ENCODE results near the gene CFHR1. TPM values are rescaled to one million over a fixed set of nuclear protein-coding genes. Genes with fewer than 3 reads are reported as not detected.
A peak's percentile ranks its signal among the peaks of the same experiment; 100 is the strongest.
"Not testable (repeated sequence)": the region's sequence is repeated elsewhere in the genome, so short reads cannot be mapped to it uniquely, and the experiment has no call there.

CFHR1 gene
- total RNA-seq, result not detected

DNA sequence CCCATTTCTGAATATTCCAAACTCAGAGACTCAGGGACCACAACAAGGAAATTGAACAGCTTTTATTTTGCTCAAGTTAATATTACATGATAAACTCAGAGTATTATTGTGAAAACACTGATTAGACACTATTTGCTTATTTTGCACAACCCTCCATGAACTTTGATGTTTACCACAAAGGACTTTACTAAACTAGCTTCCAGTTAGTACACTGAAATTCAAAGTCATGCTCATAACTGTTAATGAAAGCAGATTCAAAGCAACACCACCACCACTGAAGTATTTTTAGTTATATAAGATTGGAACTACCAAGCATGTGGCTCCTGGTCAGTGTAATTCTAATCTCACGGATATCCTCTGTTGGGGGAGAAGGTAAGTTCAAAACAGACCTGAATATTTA lies at the start of gene CFHR1:
Gene CFHR1, plus strand, starts transcription at position 201 of the 400 bp plus-strand sequence. Its CDS starts 114 bp downstream, at position 315.
- H3K27ac Mint-ChIP-seq; H3K36me3 Mint-ChIP-seq; ATAC-seq (ENCODE audit: low read depth); H3K4me1 Mint-ChIP-seq; DNase-seq; H3K27me3 Mint-ChIP-seq; POLR2A ChIA-PET; H3K9me3 Mint-ChIP-seq; H3K4me3 Mint-ChIP-seq: not testable (repeated sequence)

DNA sequence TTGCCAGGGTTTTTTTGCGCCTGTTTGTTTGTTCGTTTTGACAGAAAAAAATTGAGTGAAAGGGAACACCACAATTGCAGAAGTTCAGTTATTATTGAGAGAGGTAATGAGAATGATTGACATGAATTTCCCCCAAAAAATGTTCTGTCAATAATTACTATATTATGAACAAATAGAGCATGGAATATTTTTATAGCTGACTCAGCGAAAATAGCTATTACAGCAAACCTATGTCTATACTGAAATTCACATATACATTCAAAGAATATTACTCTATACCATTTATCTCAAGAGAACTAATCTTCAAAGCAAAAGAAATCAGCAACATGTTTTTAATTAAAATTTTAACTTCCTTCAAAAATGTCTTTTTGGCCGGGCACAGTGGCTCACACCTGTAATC lies 49.7 kb upstream of the CFHR1 start:
- POLR2A ChIA-PET; DNase-seq; ATAC-seq (ENCODE audit: low read depth); H3K27me3 Mint-ChIP-seq; H3K4me3 Mint-ChIP-seq; H3K27ac Mint-ChIP-seq; H3K36me3 Mint-ChIP-seq; H3K9me3 Mint-ChIP-seq; H3K4me1 Mint-ChIP-seq: not testable (repeated sequence)

- POLR2A ChIA-PET, result no interaction called here
- DNase-seq, result no peak
- H3K27me3 Mint-ChIP-seq, result no peaks in the 10 kb centered on the region
- H3K4me3 Mint-ChIP-seq, result no peak overlapping the region
- H3K4me1 Mint-ChIP-seq, result no peaks in the 10 kb centered on the region
- ATAC-seq (ENCODE audit: low read depth), result no peak
- H3K9me3 Mint-ChIP-seq, result peaks cover 1% of the 10 kb centered on the region
- no peaks in the 10 kb centered on the region for H3K36me3 Mint-ChIP-seq
- H3K27ac Mint-ChIP-seq, result no peak overlapping the region
Observed at GRCh38 chr1:196773713-196774112, 45.8 kb upstream of the CFHR1 start.

DNA sequence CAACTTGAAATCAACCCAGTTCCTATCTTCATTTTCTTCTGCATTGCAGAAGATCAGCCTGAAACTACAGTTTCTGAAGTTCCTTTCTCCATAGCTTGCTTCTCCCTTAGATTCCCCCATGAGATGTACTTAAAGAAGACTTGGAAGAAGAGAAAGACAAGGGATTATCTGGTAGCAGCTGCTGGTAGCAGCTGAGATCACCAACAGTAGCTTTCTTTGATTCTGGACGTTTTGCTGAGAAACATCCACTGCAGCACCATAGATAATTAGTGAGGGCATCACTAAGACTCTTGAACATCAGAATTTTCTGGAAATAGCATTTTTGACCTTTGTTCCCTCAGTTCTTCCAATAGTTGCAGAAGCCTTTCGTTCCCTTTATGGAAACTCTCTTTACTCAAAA lies 45.4 kb upstream of the CFHR1 start:
- Mint-ChIP-seq H3K27ac (no peak overlapping the region), H3K36me3 (no peaks in the 10 kb centered on the region), H3K4me3 (no peak overlapping the region)

GRCh38 chr1:196774603-196775002 lies 44.9 kb upstream of the CFHR1 start, which contains the start of gene CFHR3:
TSS of gene CFHR3 (plus strand) at chr1:196774840. CDS start at chr1:196774887, 47 bp downstream.
- H3K4me1 Mint-ChIP-seq, result no peaks in the 10 kb centered on the region
- H3K27me3 Mint-ChIP-seq, result no peaks in the 10 kb centered on the region
- no peaks in the 10 kb centered on the region for H3K36me3 Mint-ChIP-seq
- no peak within 1 kb of the TSS for H3K27ac Mint-ChIP-seq
- DNase-seq, result no peak
- no peak for ATAC-seq (ENCODE audit: low read depth)
- H3K9me3 Mint-ChIP-seq, result no peaks in the 10 kb centered on the region
- POLR2A ChIA-PET, result no interaction called here
- H3K4me3 Mint-ChIP-seq, result no peak within 1 kb of the TSS

More for the DNA sequence above, 45.4 kb upstream of the CFHR1 start:
- Mint-ChIP-seq H3K9me3 (peaks cover 1% of the 10 kb centered on the region), H3K27me3 (no peaks in the 10 kb centered on the region), H3K4me1 (no peaks in the 10 kb centered on the region)
- DNase-seq (no peak), ATAC-seq (ENCODE audit: low read depth) (no peak)
- POLR2A ChIA-PET, result no interaction called here

- no peaks in the 10 kb centered on the region for H3K27me3 Mint-ChIP-seq
- DNase-seq (no peak), ATAC-seq (ENCODE audit: low read depth) (no peak)
- H3K9me3 Mint-ChIP-seq, result no peaks in the 10 kb centered on the region
- H3K36me3 Mint-ChIP-seq, result no peaks in the 10 kb centered on the region
- no peak overlapping the region for H3K27ac Mint-ChIP-seq
- no peak overlapping the region for H3K4me3 Mint-ChIP-seq
- POLR2A ChIA-PET, result no interaction called here
- H3K4me1 Mint-ChIP-seq, result no peaks in the 10 kb centered on the region
Observed at GRCh38 chr1:196777603-196778002, 41.9 kb upstream of the CFHR1 start.

GRCh38 chr1:196779093-196779492 lies 40.4 kb upstream of the CFHR1 start:
- ATAC-seq (ENCODE audit: low read depth) (no peak), DNase-seq (no peak)
- POLR2A ChIA-PET, result no interaction called here
- H3K36me3 Mint-ChIP-seq, result no peaks in the 10 kb centered on the region
- H3K27me3 Mint-ChIP-seq, result no peaks in the 10 kb centered on the region
- no peak overlapping the region for H3K27ac Mint-ChIP-seq
- H3K4me3 Mint-ChIP-seq, result no peak overlapping the region
- H3K9me3 Mint-ChIP-seq, result no peaks in the 10 kb centered on the region
- no peaks in the 10 kb centered on the region for H3K4me1 Mint-ChIP-seq

- DNase-seq; POLR2A ChIA-PET; H3K36me3 Mint-ChIP-seq; ATAC-seq (ENCODE audit: low read depth); H3K9me3 Mint-ChIP-seq; H3K27me3 Mint-ChIP-seq; H3K4me3 Mint-ChIP-seq; H3K27ac Mint-ChIP-seq; H3K4me1 Mint-ChIP-seq: not testable (repeated sequence)
Observed at GRCh38 chr1:196791252-196791651, 28.3 kb upstream of the CFHR1 start.

- POLR2A ChIA-PET; ATAC-seq (ENCODE audit: low read depth): not testable (repeated sequence)
Observed at GRCh38 chr1:196794103-196794502, 25.4 kb upstream of the CFHR1 start.

DNA sequence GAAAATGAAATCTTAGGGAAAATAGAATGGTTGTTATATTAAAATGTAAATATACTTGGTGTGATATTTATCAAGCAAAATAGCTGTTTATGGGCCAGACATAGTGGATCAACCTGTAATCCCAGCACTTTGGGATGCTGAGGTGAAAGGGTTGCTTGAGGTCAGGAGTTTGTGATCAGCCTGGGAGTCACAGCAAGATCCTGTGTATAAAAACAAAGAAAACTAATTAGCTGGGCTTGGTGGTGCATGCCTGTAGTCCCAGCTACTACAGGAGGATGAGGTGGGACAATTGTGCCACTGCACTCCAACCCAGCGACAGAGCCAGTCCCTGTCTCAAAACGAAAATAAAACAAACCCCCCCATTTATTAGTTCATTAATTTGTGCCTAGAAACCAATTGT lies 21.6 kb upstream of the CFHR1 start:
- no peak for ATAC-seq (ENCODE audit: low read depth)
- POLR2A ChIA-PET, result no interaction called here
- peaks cover 2% of the 10 kb centered on the region for H3K9me3 Mint-ChIP-seq
- H3K27me3 Mint-ChIP-seq, result no peaks in the 10 kb centered on the region
- no peak for DNase-seq
- no peak overlapping the region for H3K27ac Mint-ChIP-seq
- no peaks in the 10 kb centered on the region for H3K36me3 Mint-ChIP-seq
- no peaks in the 10 kb centered on the region for H3K4me1 Mint-ChIP-seq
- no peak overlapping the region for H3K4me3 Mint-ChIP-seq

More at GRCh38 chr1:196794103-196794502, 25.4 kb upstream of the CFHR1 start:
- H3K9me3 Mint-ChIP-seq, DNase-seq, H3K4me1 Mint-ChIP-seq, H3K27me3 Mint-ChIP-seq, H3K36me3 Mint-ChIP-seq, H3K4me3 Mint-ChIP-seq, H3K27ac Mint-ChIP-seq: not testable (repeated sequence)

GRCh38 chr1:196801920-196802319 lies 17.6 kb upstream of the CFHR1 start:
- ATAC-seq (ENCODE audit: low read depth); DNase-seq; H3K4me3 Mint-ChIP-seq; H3K36me3 Mint-ChIP-seq; H3K9me3 Mint-ChIP-seq; H3K27me3 Mint-ChIP-seq; H3K27ac Mint-ChIP-seq; H3K4me1 Mint-ChIP-seq; POLR2A ChIA-PET: not testable (repeated sequence)

DNA sequence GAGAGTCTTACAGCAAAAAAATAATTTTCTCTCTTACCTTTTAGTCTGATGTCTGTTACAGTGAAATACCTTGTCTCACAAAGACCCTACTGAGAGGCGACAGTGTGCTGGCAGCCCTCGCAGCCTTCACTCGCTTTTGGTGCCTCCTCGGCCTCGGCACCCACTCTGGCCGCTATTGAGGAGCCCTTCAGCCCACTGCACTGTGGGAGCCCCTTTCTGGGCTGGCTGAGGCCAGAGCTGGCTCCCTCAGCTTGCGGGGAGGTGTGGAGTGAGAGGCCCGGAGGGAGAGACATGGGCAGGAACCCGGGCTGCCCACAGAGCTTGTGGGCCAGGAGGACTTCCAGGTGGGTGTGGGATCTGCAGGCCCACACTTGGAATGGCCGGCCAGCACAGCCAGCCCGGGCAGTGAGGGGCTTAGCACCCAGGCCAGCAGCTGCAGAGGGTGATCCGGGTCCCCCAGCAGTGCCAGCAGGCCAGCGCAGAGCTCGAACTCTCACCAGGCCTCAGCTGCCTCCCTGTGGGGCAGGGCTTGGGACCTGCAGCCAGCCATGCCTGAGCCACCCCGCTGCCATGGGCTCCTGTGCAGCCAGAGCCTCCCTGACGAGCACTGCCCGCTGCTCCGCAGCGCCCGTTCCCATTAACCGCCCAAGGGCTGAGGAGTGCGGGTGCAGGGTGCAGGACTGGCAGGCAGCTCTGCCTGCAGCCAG lies 10.8 kb upstream of the CFHR1 start:
- Mint-ChIP-seq H3K27me3 (no peaks in the 10 kb centered on the region), H3K9me3 (no peaks in the 10 kb centered on the region), H3K4me1 (no peaks in the 10 kb centered on the region), H3K4me3 (no peak overlapping the region), H3K27ac (no peak overlapping the region), H3K36me3 (no peaks in the 10 kb centered on the region)
- POLR2A ChIA-PET, result no interaction called here
- ATAC-seq (ENCODE audit: low read depth) (no peak), DNase-seq (no peak)

DNA sequence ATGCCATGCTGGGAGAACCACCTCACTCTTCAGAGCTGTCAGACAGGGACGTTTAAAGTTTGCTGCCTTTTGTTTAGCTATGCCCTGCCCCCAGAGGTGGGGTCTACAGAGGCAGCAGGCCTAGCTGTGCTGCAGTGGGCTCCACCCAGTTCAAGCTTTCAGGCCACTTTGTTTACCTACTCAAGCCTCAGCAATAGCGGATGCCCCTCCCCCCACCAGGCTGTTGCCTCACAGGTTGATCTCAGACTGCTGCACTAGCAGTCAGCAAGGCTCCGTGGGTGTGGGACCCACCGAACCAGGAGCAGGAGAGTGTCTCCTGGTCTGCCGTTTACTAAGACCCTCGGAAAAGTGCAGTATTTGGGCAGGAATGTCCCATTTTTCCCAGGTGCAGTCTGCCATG lies 2.1 kb upstream of the CFHR1 start:
- DNase-seq; H3K4me1 Mint-ChIP-seq; H3K27ac Mint-ChIP-seq; H3K27me3 Mint-ChIP-seq; ATAC-seq (ENCODE audit: low read depth); H3K4me3 Mint-ChIP-seq; H3K36me3 Mint-ChIP-seq; H3K9me3 Mint-ChIP-seq; POLR2A ChIA-PET: not testable (repeated sequence)

DNA sequence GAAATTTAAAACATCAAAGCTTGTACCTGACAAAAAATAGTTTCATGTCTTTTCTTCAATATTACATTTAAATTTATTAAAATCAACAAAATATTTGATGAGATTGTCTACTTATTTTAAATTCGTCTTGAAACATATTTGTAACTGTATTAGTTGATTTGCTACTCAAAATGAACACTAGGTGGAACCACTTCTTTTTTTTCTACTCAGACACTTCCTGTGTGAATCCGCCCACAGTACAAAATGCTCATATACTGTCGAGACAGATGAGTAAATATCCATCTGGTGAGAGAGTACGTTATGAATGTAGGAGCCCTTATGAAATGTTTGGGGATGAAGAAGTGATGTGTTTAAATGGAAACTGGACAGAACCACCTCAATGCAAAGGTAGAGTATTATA lies 8.3 kb downstream of the CFHR1 start:
- H3K27ac Mint-ChIP-seq, POLR2A ChIA-PET, H3K4me1 Mint-ChIP-seq, DNase-seq, H3K4me3 Mint-ChIP-seq, H3K27me3 Mint-ChIP-seq, H3K36me3 Mint-ChIP-seq, H3K9me3 Mint-ChIP-seq: not testable (repeated sequence)
- peak; percentile 71 for ATAC-seq (ENCODE audit: low read depth)
